BJ (cell line): ENCODE measurements around the gene COX7A2L. TPM values are rescaled to one million over a fixed set of nuclear protein-coding genes. Genes with fewer than 3 reads are reported as not detected.

Experiments used
- CTCF ChIA-PET: fragments of 350-600 bp; formaldehyde crosslinking; extraction: SDS; loops from one replicate; lab custom pipeline; 2021; ENCODE audit warnings: antibody characterized with exemption, inconsistent platforms; lab: Yijun Ruan, JAX
- POLR2A ChIA-PET: fragments of 300-600 bp; sonication (Branson Sonifier 250); formaldehyde crosslinking; extraction: SDS; loops from one replicate; lab custom pipeline; 2021; ENCODE audit warnings: antibody characterized with exemption; lab: Charles Lee
- DNase-seq: peaks from one replicate; pipeline ENCODE4 v3.0.0-alpha.2; 2011; ENCODE audit warnings: low read depth
- H3K27me3 ChIP-seq: 2 replicates; pipeline ENCODE4 v1.6.0; 2011; ENCODE audit warnings: low read length; ENCODE audit not compliant: control insufficient read depth, insufficient read depth
- H3K36me3 ChIP-seq: 2 replicates; pipeline ENCODE4 v1.5.1; 2011; ENCODE audit warnings: low read length; ENCODE audit not compliant: control insufficient read depth, insufficient read depth
- H3K4me3 ChIP-seq: 2 replicates; pipeline ENCODE4 v1.5.1; 2011; ENCODE audit warnings: low read depth, mild to moderate bottlenecking, control low read depth, low read length
- CTCF ChIP-seq: IDR thresholded peaks from 2 replicates; pipeline ENCODE4 v1.5.1; 2011; ENCODE audit warnings: low read depth, mild to moderate bottlenecking, control low read depth, inconsistent platforms, low read length, moderate library complexity; ENCODE audit not compliant: insufficient read depth
- polyA plus RNA-seq: library from polyadenylated mRNA; depleted of rRNA; stranded (reverse); fragments of >200 nt; gene quantifications from 2 replicates; pipeline ENCODE4 v1.2.3, GENCODE V29; 2011

The COX7A2L gene
- polyA plus RNA-seq, 1 experiment, result 153 TPM

DNA sequence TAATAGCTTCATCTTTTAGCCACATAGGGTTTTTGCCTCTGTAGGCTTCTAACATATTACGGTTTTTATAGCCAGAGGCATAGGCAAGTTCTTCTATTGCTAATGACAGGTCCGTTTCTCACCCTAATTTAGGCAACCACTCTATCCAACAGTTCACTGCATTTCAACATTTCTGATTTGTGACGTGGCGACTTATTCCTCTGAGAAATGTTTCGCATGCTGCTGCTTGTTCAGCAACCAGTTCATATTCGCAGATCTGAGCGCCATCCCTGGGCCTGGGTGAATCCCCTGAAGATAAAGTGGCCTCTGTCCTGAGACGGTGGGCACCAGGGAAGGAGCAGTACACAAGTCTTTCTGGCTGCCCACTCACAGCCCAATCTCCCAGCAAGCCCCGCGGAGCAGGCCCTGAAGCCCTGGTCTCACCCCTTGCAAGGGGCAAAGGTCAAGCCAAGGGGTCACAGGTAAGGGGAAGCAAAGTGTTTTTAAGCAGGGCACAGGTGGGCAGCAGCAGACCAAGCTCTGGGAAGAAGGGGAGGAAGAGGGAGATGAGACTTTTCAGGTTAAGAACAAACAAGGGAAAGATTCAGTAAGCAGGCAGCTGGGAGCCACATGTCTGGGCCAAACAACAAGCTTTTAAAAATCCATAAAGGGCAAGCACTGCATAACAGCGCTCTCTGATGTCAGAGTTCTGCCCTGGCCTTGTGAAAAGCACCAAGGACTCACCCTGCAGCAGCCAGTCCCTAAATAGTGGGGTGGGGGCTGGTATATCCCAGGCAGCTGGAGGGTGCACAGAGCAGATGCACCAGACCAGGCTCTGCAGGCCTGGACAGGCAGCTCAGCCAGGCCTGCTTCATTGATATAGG is 10.8 kb upstream of the COX7A2L start:
- ChIA-PET CTCF (interaction anchor here (0.6 to 0.7 kb wide), 2 partner anchors 7 to 275 kb away, joined by 3 to 4 read pairs; no protein-coding TSS in a partner anchor), POLR2A (no interaction called here)
- no peak overlapping the region for H3K4me3 ChIP-seq
- no peaks in the 10 kb centered on the region for H3K36me3 ChIP-seq
- no peak for TF ChIP-seq CTCF
- DNase-seq, result no peak
- H3K27me3 ChIP-seq, result peaks cover 8% of the 10 kb centered on the region

GRCh38 chr2:42369532-42370229 is 8.7 kb upstream of the COX7A2L start:
- CTCF ChIA-PET, result no interaction called here
- Histone ChIP-seq H3K4me3 (no peak overlapping the region), H3K36me3 (no peaks in the 10 kb centered on the region), H3K27me3 (peaks cover 7% of the 10 kb centered on the region)
- TF ChIP-seq CTCF, result no peak
- POLR2A ChIA-PET, result no interaction called here
- DNase-seq, result no peak

GRCh38 chr2:42368817-42369531 is 8.0 kb upstream of the COX7A2L start:
- H3K4me3 ChIP-seq, result no peak overlapping the region
- ChIA-PET CTCF (interaction anchor here (1.5 kb wide), 1 partner anchor 41 kb away, joined by 3 read pairs; no protein-coding TSS in a partner anchor), POLR2A (interaction anchor here (0.6 kb wide), 1 partner anchor 321 kb away, joined by 15 read pairs; the partner anchor contains the start of gene PKDCC)
- DNase-seq, result no peak
- peaks cover 7% of the 10 kb centered on the region for H3K27me3 ChIP-seq
- TF ChIP-seq CTCF, result no peak
- no peaks in the 10 kb centered on the region for H3K36me3 ChIP-seq

GRCh38 chr2:42367835-42368234 is 6.8 kb upstream of the COX7A2L start:
- ChIA-PET CTCF (interaction anchor here (1.5 kb wide), 1 partner anchor 40 kb away, joined by 3 read pairs; no protein-coding TSS in a partner anchor), POLR2A (no interaction called here)
- DNase-seq, result no peak
- TF ChIP-seq CTCF, result no peak
- H3K27me3 ChIP-seq, result peaks cover 7% of the 10 kb centered on the region
- H3K4me3 ChIP-seq, result no peak overlapping the region
- no peaks in the 10 kb centered on the region for H3K36me3 ChIP-seq

DNA sequence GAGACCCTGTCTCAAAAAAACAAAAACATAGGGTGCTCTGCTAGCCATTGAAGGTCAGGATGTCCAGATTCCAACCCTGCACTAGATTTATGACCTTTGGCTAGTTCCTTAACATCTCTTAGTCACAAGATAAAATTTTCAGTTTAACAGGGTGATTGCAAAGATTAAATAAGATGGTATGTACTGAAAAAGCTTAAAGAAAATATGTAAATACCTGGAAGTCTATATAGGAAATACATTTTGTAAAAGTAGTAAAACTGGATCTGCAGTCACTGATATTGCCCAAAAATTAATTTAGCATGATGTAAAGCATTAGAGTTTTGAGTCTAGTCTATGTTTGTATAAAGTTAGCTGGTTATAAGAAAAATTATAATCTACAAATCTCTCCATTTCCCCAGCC is 5.4 kb upstream of the COX7A2L start:
- POLR2A ChIA-PET, result no interaction called here
- CTCF ChIA-PET, result interaction anchor here (1.1 kb wide), 1 partner anchor 12 kb away, joined by 3 read pairs; no protein-coding TSS in a partner anchor
- no peak for TF ChIP-seq CTCF

More for the DNA sequence above, 5.4 kb upstream of the COX7A2L start:
- Histone ChIP-seq H3K4me3 (no peak overlapping the region), H3K27me3 (peaks cover 7% of the 10 kb centered on the region), H3K36me3 (no peaks in the 10 kb centered on the region)
- no peak for DNase-seq
